CD14-positive monocyte (primary cell): ENCODE measurements around the gene FAHD2A. TPM values are rescaled to one million over a fixed set of nuclear protein-coding genes. Genes with fewer than 3 reads are reported as not detected.

Experiments used
- DNase-seq, 3 donors: peaks; one replicate each; pipeline ENCODE4 v3.0.0-alpha.2; 2011 to 2022
- H2AFZ ChIP-seq: 2 replicates; pipeline ENCODE4 v1.6.0; 2012; ENCODE audit warnings: mild to moderate bottlenecking, low read depth, low read length, inconsistent platforms; ENCODE audit not compliant: insufficient read depth, poor library complexity, severe bottlenecking
- H3K27ac ChIP-seq, 2 donors: 1 replicate in 1 of 2; 2 replicates in 1 of 2; pipeline ENCODE4 v1.5.1; 2012 to 2013; ENCODE audit warnings: low read length in 2 of 2, control low read depth in 1 of 2, inconsistent platforms in 1 of 2, low read depth in 1 of 2, mild to moderate bottlenecking in 1 of 2
- H3K27me3 ChIP-seq, 2 donors: one replicate each; pipeline versions ENCODE4 v1.6.0 to v1.6.1; 2011 to 2013; ENCODE audit warnings: low read length in 2 of 2; ENCODE audit not compliant: control insufficient read depth in 2 of 2, insufficient read depth in 2 of 2
- H3K36me3 ChIP-seq, 2 donors: replicated peaks in 1 of 2; 1 replicate in 1 of 2; 2 replicates in 1 of 2; pipeline versions ENCODE4 v1.5.1 to v1.6.1; 2012 to 2013; ENCODE audit warnings: low read length in 2 of 2, control low read depth in 1 of 2, inconsistent platforms in 1 of 2, mild to moderate bottlenecking in 1 of 2; ENCODE audit not compliant: insufficient read depth in 2 of 2, control insufficient read depth in 1 of 2
- H3K4me1 ChIP-seq, 2 donors: 1 replicate in 1 of 2; 2 replicates in 1 of 2; pipeline versions ENCODE4 v1.5.1 to v1.6.1; 2012 to 2013; ENCODE audit warnings: low read length in 2 of 2, control low read depth in 1 of 2, inconsistent platforms in 1 of 2, mild to moderate bottlenecking in 1 of 2, moderate library complexity in 1 of 2; ENCODE audit not compliant: insufficient read depth in 2 of 2, control insufficient read depth in 1 of 2
- H3K4me2 ChIP-seq: replicated peaks from 2 replicates; pipeline ENCODE3; 2012; ENCODE audit warnings: low read length, moderate library complexity, mild to moderate bottlenecking; ENCODE audit not compliant: poor library complexity, severe bottlenecking; ENCODE audit errors: extremely low read depth
- H3K4me3 ChIP-seq, 3 experiments: fragments of 200-600 bp in 1 of 3; sonication (generic) in 1 of 3; replicated peaks in 1 of 3; 1 replicate in 2 of 3; 2 replicates in 1 of 3; pipeline ENCODE4 v1.5.1; 2011 to 2013; ENCODE audit warnings: low read length in 3 of 3, mild to moderate bottlenecking in 3 of 3, control low read depth in 2 of 3, low read depth in 2 of 3, inconsistent platforms in 1 of 3, moderate library complexity in 1 of 3
- H3K79me2 ChIP-seq: 2 replicates; pipeline ENCODE4 v1.6.0; 2012; ENCODE audit warnings: mild to moderate bottlenecking, control low read depth, inconsistent platforms, low read length, moderate library complexity; ENCODE audit not compliant: insufficient read depth
- H3K9ac ChIP-seq: 2 replicates; pipeline ENCODE4 v1.6.0; 2017; ENCODE audit warnings: low read length, mild to moderate bottlenecking; ENCODE audit not compliant: insufficient read depth, poor library complexity, severe bottlenecking
- H3K9me3 ChIP-seq, 2 donors: replicated peaks in 1 of 2; 1 replicate in 1 of 2; 2 replicates in 1 of 2; pipeline versions ENCODE4 v1.5.1 to v1.6.1; 2012 to 2013; ENCODE audit warnings: low read length in 2 of 2, control low read depth in 1 of 2; ENCODE audit not compliant: control insufficient read depth in 1 of 2, insufficient read depth in 1 of 2
- H4K20me1 ChIP-seq: 2 replicates; pipeline ENCODE4 v1.6.0; 2012; ENCODE audit warnings: mild to moderate bottlenecking, low read length, control low read depth, moderate library complexity; ENCODE audit not compliant: insufficient read depth
- H3K27ac Mint-ChIP-seq, 7 donors: one replicate each; pipeline ENCODE4 v1.8.0; 2020; ENCODE audit warnings: mild to moderate bottlenecking in 7 of 7, mixed read lengths in 7 of 7, moderate library complexity in 6 of 7, inconsistent platforms in 2 of 7
- H3K27me3 Mint-ChIP-seq, 3 donors: one replicate each; pipeline ENCODE4 v1.8.0; 2021 to 2022; ENCODE audit warnings: low read depth in 3 of 3, mild to moderate bottlenecking in 3 of 3, mixed read lengths in 3 of 3, moderate library complexity in 3 of 3, inconsistent platforms in 1 of 3
- H3K36me3 Mint-ChIP-seq, 2 donors: one replicate each; pipeline ENCODE4 v1.8.0; 2020; ENCODE audit warnings: mixed read lengths in 2 of 2, inconsistent platforms in 1 of 2, mild to moderate bottlenecking in 1 of 2
- H3K4me1 Mint-ChIP-seq: one replicate; pipeline ENCODE4 v1.8.0; 2020; ENCODE audit warnings: mild to moderate bottlenecking, mixed read lengths
- H3K4me3 Mint-ChIP-seq, 2 donors: one replicate each; pipeline ENCODE4 v1.8.0; 2020; ENCODE audit warnings: mild to moderate bottlenecking in 2 of 2, mixed read lengths in 2 of 2, moderate library complexity in 1 of 2
- H3K9me3 Mint-ChIP-seq, 7 donors: one replicate each; pipeline ENCODE4 v1.8.0; 2020 to 2022; ENCODE audit warnings: mixed read lengths in 7 of 7, mild to moderate bottlenecking in 6 of 7, moderate library complexity in 6 of 7, inconsistent platforms in 2 of 7
- WGBS: methylation state at CpG from one replicate; pipeline ENCODE4 v1.1.5; 2013; ENCODE audit warnings: missing lambda C conversion rate; ENCODE audit not compliant: insufficient coverage; 5-methylcytosine and 5-hydroxymethylcytosine counted together
- intact Hi-C, 2 donors: fragments of 100-400 bp; cut with micrococcal nuclease; formaldehyde crosslinking; loops; one replicate each; pipeline versions ENCODE4 v1.15.0 to v1.15.1; 2023
- polyA plus RNA-seq, 3 donors: library from polyadenylated mRNA; depleted of rRNA in 1 of 3; unstranded in 2 of 3; stranded (reverse) in 1 of 3; fragments of 300-500 nt in 2 of 3; fragments of >200 nt in 1 of 3; fragmentation: Illumina TruSeq in 2 of 3; gene quantifications; 1 replicate in 2 of 3; 2 replicates in 1 of 3; pipeline ENCODE4 v1.2.3, GENCODE V29; 2012 to 2021
- TF ChIP-seq, protein P1 (sequence below): fragments of 200-600 bp; IDR thresholded peaks from one replicate; pipeline ENCODE4 v1.8.0; 2022; ENCODE audit warnings: antibody characterized with exemption, mild to moderate bottlenecking

FAHD2A gene
- polyA plus RNA-seq, 3 donors = 9.7 to 17.1 (median 10.5) TPM

DNA sequence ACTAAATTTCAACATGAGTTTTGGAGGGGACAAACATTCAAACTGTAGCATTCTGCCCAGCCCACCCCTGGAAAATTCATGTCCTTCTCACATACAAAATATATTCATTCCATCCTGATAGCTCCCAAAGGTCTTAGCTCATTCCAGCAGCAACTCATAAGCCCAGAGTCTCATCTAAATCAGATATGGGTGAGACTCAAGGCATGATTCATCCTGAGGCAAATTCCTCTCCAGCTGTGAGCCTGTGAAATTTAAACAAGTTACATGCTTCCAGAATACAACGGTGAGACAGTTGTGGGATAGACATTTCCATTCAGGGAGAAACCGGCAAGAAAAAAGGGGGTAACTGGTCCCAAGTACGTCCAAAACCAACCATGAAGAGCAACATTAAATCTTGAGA lies 43.5 kb upstream of the FAHD2A start:
- TF ChIP-seq, protein P1, sequence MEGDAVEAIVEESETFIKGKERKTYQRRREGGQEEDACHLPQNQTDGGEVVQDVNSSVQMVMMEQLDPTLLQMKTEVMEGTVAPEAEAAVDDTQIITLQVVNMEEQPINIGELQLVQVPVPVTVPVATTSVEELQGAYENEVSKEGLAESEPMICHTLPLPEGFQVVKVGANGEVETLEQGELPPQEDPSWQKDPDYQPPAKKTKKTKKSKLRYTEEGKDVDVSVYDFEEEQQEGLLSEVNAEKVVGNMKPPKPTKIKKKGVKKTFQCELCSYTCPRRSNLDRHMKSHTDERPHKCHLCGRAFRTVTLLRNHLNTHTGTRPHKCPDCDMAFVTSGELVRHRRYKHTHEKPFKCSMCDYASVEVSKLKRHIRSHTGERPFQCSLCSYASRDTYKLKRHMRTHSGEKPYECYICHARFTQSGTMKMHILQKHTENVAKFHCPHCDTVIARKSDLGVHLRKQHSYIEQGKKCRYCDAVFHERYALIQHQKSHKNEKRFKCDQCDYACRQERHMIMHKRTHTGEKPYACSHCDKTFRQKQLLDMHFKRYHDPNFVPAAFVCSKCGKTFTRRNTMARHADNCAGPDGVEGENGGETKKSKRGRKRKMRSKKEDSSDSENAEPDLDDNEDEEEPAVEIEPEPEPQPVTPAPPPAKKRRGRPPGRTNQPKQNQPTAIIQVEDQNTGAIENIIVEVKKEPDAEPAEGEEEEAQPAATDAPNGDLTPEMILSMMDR = no peak
- Histone ChIP-seq H3K79me2 (no peaks in the 10 kb centered on the region), H4K20me1 (no peaks in the 10 kb centered on the region), H2AFZ (no peak overlapping the region), H3K4me2 (no peak overlapping the region), H3K4me3 (no peak overlapping the region), H3K27me3 (no peaks in the 10 kb centered on the region), H3K9me3 (peaks cover 0 to 5% of the 10 kb centered on the region in 2 donors), H3K4me1 (no peaks in the 10 kb centered on the region), H3K36me3 (no peaks in the 10 kb centered on the region), H3K9ac (no peak overlapping the region), H3K27ac (no peak overlapping the region)
- no peak overlapping the region for H3K4me3 Mint-ChIP-seq
- peaks cover 0 to 10% (median 2%) of the 10 kb centered on the region in 7 donors for H3K9me3 Mint-ChIP-seq
- no peak for DNase-seq
- 100% methylated on average over 1 of the region's 3 CpGs for WGBS
- H3K36me3 Mint-ChIP-seq = no peaks in the 10 kb centered on the region
- no peaks in the 10 kb centered on the region for H3K4me1 Mint-ChIP-seq
- no peak overlapping the region for H3K27ac Mint-ChIP-seq
- H3K27me3 Mint-ChIP-seq = peaks cover 2 to 9% (median 5%) of the 10 kb centered on the region in 3 donors
- intact Hi-C loops = no loop called here

DNA sequence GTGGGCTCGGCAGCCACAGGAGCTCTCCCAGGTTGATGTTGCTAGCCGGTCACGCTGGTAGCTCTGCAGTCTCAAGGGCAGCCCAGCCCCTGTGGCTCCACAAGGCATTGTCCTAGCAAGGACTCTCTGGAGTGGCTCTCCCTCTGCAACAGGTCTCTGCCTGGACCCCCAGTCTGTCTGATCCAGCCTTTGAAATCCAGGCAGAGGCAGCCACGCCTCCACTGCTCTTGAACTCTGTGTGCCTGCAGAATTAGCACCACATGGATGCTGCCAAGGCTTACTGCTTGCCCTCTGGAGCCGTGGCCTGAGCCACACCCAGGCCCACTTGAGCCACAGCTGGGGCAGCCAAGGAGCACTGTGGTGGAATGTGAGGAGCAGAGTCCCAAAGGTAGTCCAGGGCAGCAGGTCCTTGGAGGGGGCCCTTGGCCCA lies 43.0 kb upstream of the FAHD2A start:
- Histone ChIP-seq H3K9ac (no peak overlapping the region), H3K4me2 (no peak overlapping the region), H3K4me3 (no peak overlapping the region), H3K4me1 (no peaks in the 10 kb centered on the region), H3K36me3 (no peaks in the 10 kb centered on the region), H3K27me3 (no peaks in the 10 kb centered on the region), H3K79me2 (no peaks in the 10 kb centered on the region), H3K9me3 (peaks cover 0 to 5% of the 10 kb centered on the region in 2 donors), H2AFZ (no peak overlapping the region), H4K20me1 (no peaks in the 10 kb centered on the region), H3K27ac (no peak overlapping the region)
- Mint-ChIP-seq H3K36me3 (no peaks in the 10 kb centered on the region), H3K27ac (no peak overlapping the region), H3K4me3 (no peak overlapping the region), H3K27me3 (peaks cover 2 to 9% (median 5%) of the 10 kb centered on the region in 3 donors), H3K9me3 (peaks cover 0 to 10% (median 2%) of the 10 kb centered on the region in 7 donors), H3K4me1 (no peaks in the 10 kb centered on the region)
- no peak for DNase-seq
- 85% methylated on average over 4 of the region's 5 CpGs for WGBS
- intact Hi-C loops = no loop called here
- TF ChIP-seq, protein P1 = no peak
